C4-2B (cell line): ENCODE measurements around the gene CHRDL2.

Source experiments
- H3K27ac ChIP-seq: fragments of 450-650 bp; 2 replicates; pipeline ENCODE4 v1.5.1; 2017
- ZFX ChIP-seq: fragments of 450-650 bp; IDR thresholded peaks from 2 replicates; pipeline ENCODE4 v1.6.1; 2017
- TF ChIP-seq, protein P1 (sequence below): fragments of 450-650 bp; conservative IDR thresholded peaks from 2 replicates; pipeline ENCODE4 v1.5.1; 2017; ENCODE audit warnings: mild to moderate bottlenecking

Gene CHRDL2

DNA sequence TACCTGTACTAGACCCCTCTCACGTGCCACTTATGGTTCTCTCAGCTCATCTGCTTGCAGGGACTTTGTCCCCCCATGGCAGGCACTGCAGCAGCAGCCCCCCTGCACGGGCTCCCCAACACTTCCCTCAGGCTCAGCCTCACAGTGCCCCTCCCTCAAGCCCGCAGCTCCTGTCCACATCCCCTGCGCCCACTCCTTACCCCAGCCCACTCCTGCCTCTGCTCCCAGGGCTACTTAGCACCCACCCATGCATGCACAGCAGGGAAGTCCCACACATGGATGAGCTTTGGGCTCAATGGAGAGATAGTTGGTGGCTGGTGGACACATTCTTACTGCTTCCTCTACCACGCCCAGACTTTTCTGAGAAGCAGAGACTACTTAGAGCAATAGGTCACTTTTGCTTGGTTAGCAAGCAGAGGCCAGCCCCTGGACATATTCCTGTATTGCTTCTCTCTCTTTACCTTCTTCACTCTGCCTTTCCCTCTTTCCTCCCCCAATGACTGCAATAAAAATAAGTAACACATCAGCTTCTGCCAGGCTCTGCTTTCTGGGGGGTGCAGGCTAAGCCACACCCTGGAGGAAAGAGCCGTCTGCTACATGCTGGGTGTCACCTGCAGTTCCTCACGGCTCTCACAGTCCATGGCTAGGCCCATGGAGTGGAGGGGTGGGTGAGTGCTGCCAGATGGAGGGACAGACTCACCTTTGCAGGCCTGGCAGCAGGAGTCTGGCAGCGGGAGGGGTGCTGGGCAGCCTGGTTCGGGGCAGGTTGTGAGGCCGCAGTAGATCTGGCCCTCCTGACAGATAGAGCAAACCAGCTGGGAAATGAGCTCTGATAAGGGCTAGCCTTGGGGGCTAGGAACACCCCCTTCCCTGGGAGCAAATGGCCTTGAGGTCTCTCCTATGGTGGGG is 23.4 kb downstream of the CHRDL2 start:
- TF ChIP-seq, protein P1, sequence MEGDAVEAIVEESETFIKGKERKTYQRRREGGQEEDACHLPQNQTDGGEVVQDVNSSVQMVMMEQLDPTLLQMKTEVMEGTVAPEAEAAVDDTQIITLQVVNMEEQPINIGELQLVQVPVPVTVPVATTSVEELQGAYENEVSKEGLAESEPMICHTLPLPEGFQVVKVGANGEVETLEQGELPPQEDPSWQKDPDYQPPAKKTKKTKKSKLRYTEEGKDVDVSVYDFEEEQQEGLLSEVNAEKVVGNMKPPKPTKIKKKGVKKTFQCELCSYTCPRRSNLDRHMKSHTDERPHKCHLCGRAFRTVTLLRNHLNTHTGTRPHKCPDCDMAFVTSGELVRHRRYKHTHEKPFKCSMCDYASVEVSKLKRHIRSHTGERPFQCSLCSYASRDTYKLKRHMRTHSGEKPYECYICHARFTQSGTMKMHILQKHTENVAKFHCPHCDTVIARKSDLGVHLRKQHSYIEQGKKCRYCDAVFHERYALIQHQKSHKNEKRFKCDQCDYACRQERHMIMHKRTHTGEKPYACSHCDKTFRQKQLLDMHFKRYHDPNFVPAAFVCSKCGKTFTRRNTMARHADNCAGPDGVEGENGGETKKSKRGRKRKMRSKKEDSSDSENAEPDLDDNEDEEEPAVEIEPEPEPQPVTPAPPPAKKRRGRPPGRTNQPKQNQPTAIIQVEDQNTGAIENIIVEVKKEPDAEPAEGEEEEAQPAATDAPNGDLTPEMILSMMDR, result no peak
- TF ChIP-seq ZFX, result no peak
- H3K27ac ChIP-seq, result no peak overlapping the region

DNA sequence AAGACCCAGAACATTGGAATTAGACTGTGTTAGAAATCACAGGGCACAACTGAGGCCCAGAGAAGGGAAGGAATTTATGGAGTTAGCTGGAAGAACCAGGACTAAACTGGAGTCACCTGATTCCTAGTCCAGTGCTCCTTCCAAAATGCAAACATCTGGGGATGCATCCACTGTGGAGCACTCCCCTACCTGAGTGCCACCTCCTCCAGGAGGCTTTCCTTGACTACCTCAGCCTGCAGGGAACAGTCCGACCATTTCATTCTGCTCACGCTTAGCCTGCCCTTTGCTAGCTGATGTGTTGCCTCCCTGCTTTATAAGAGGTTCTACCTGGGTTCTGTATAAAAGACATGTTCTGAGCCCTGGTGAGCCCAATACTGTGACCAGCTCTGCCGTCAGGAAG is 24.0 kb downstream of the CHRDL2 start:
- TF ChIP-seq, protein P1, result no peak
- no peak for TF ChIP-seq ZFX
- no peak overlapping the region for H3K27ac ChIP-seq

DNA sequence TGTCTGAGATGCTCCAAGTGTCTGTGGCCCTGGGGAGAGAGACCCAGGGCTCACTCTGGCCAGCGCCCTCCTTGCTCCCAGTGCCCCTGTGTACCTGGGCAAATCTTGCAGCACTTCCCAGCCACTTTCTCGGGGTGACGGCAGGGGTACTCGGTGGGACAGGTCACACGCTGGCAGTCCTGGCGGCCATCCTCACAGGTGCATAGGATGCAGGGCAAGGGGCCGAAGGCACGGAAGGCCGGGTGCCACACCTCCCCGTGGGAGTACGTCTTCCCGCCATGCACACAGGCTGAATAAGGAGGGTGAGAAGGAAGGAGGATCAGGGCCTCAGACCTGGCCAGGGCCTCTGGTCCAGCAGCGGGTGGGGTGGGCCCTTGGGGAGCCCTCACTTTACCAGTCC is 28.0 kb downstream of the CHRDL2 start:
- TF ChIP-seq, protein P1, result no peak
- no peak for TF ChIP-seq ZFX
- no peak overlapping the region for H3K27ac ChIP-seq

DNA sequence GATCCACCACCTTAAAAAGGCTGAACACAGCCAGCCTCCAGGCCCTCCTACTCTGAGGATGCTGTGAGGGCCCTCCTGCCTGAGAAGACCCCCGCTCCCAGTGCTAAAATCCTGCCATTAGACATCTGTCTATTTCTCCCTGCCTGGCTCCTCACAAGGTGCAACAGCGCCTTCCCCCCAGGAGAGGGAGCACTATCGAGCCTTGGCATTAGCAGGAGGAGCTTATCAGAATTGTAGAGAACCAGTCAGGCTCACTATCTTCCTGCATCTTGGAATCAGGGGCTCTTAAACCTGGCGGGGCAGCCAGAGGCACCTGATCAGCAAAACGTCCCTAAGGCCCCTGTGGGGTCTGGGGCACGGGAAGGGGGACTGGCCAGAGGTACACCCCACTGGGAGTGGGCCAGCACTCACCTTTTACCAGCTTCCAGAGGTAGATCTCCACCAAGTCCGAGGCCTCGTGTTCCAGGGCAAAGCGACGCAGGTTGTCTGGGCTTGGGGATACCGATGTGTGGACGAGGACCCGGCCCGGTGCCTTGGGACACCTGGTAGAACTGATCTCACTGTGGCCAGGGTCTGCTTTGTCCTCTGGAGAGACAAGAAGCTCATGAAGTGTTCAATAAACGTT is 28.7 kb downstream of the CHRDL2 start:
- TF ChIP-seq ZFX, result no peak
- TF ChIP-seq, protein P1, result peak; percentile 96
- H3K27ac ChIP-seq, result no peak overlapping the region

DNA sequence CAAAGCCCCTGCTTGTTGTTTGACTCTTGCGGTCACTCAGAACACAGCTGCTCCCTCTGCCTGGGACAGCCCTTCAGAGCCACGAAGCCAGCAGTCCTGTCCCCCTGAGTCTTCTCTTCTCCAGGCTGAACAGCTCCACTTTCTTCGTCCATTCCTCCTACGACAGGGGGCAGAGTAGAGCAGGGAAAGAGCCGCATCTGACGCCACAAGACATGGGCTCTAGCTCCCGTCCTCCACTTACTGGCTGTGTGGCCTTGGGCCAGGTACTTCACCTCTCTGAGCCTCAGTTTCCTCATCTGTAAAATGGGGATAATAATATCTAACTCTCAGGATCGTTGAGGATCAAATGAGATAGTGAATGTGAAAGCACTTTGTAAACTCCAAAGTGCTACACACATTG is 29.9 kb downstream of the CHRDL2 start:
- no peak overlapping the region for H3K27ac ChIP-seq
- no peak for TF ChIP-seq ZFX
- TF ChIP-seq, protein P1, result no peak

DNA sequence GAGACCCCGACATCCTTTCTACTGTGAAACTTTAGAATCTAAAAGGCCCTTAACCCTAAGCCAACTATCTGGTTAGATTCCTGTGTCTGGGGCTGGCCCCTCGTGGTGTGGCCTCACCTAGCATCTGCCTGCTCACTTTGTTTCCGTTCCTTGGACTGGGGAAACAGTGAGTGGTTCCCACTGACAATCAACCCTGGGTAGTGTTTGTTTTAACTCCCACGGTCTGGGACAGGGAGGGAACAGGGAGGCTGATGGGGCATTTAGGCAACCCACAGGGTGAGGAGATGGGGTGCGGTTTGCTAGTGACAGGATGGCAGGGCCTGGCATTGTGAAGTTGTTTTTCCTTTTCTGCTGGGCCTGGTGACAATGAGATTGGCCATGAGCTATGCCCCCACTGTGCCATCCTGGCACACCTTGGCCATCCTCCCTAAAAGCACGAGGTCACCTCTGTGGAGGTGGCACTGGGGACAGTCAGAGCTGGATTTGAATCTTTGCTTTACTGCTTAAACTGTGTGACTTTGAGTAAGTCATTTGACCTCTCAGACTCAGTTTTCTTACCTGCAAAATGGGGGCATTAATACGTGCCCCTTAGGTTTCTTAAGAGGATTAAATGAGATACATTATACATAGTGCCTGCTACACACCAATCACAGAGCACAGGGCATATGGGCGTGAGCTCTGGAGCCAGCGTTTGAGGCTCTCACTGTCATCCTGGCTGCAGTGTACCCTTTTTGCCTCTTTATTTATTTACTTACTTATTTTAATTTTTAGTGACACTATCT is 31.4 kb downstream of the CHRDL2 start:
- no peak overlapping the region for H3K27ac ChIP-seq
- no peak for TF ChIP-seq ZFX
- TF ChIP-seq, protein P1, result no peak

DNA sequence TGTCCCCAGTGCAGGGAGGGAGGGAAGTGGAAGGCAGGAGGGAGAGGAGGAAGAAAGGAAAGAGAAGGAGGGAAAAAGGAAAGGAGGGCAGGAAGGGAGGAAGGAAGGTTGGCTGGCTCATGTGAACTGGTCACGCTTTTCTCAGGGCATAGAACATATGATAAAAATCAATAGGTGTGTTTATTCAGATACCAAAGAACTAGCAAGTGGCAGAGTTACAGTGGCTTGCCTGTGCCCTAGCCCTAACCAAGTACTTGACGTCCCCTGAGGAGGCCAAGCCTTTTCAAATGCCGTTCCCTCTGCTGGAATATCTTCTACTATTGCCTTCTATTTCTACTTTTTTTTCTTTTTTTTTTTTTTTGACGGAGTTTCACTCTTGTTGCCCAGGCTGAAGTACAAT is 33.5 kb downstream of the CHRDL2 start:
- TF ChIP-seq, protein P1, result no peak
- TF ChIP-seq ZFX, result no peak
- no peak overlapping the region for H3K27ac ChIP-seq
